Stimulated activated CD8-positive, alpha-beta memory T cell treated with anti-CD3 and anti-CD28 coated beads, Interleukin-4, amount 100 ng/mL, for 24 hours (primary cell): ENCODE measurements around the gene LCTL.
"Not testable (repeated sequence)": the region's sequence is repeated elsewhere in the genome, so short reads cannot be mapped to it uniquely, and the experiment has no call there.

ENCODE experiments used
- DNase-seq: peaks from one replicate; pipeline ENCODE4 v3.0.0-alpha.2; 2020; ENCODE audit warnings: low read depth

The LCTL gene

DNA sequence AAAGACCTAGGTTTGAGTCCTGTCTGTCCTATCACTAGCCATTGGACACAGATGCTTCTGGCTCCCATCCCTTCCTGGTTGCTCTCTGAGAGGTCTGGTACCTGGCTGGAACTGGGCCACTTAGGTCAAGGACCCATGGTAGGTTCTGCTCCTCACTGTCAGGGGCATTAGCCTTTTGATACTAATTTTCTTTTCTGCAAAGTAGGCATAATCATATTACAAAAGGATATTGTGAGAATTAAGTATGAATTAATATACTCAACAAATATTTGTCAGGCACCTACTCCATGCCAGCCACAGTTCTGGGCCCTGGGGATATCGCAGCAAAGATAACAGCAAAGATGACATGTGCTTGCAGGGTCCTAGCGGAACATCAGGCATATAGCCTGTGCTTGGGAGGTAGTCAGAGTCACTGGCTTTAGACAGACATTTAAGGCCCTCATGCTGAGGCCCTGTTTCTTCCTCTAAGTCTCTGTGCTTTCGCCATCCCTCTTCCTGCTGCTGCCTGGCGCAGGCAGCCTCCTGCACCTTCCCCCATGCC lies 25.6 kb upstream of the LCTL start:
- DNase-seq: no peak

DNA sequence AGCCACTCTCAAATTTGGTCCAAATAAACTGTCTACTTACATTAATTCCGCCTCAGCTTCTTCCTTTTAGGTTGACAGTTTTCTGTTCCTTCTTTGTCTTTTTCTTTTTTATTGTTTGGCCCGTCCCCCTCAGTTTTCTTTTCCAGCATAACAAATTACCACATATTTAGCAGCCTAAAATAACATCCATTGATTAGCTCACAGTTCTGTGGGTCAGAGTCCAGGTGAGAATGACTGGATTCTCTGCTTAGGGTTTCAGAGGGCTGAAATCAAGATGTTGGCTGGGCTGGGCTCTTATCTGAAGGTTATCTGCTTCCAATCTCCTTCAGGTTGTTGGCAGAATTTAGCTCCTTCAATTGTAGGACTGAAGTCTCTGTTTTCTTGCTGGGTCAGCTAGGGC lies 24.6 kb upstream of the LCTL start:
- no peak for DNase-seq

GRCh38 chr15:66589429-66589828 lies 23.6 kb upstream of the LCTL start:
- not testable (repeated sequence) for DNase-seq

GRCh38 chr15:66588971-66589370 lies 23.2 kb upstream of the LCTL start:
- no peak for DNase-seq

GRCh38 chr15:66588537-66588936 lies 22.7 kb upstream of the LCTL start:
- no peak for DNase-seq

- DNase-seq: no peak
Measured at GRCh38 chr15:66587749-66588148, 22.0 kb upstream of the LCTL start.

- DNase-seq: no peak
Measured at GRCh38 chr15:66587020-66587419, 21.2 kb upstream of the LCTL start.

DNA sequence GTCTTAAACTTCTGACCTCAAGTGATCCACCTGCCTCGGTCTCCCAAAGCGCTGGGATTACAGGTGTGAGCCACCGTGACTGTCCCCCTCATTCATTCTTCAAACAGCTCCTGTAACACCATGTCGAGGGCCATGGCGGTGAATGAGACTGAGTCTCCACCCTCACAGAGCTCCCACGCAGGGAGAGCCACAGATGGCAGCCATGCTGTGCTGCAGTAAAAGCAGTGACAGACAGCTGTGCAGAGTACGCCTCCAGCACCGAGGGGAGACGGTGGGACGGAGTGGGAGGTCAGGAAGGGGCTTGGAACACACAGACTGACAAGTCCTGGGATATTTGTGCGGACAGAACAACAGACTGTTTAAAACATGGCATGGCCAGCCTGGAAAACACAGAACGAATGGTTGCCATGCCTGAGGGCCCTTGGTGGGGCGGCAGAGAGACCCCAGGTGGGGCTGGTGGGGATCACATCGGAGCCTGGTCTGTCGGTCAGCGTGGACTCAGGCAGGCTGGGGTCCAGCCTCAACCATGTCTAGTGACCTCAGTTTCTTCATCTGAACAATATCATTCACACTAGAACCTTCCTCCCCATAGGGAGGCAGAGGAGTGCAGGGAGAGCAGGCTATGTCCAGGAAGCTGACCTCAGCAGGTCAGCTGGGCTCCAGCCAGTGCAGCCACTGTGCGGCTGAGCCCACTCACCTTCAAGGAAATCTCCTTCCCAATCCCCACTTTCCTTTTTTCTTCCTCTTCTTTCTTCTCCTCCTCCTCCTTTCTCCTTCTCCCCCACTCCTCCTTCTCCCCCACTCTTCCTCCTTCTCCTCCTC lies 20.6 kb upstream of the LCTL start:
- DNase-seq: no peak

- no peak for DNase-seq
Measured at GRCh38 chr15:66581972-66582537, 16.3 kb upstream of the LCTL start.

DNA sequence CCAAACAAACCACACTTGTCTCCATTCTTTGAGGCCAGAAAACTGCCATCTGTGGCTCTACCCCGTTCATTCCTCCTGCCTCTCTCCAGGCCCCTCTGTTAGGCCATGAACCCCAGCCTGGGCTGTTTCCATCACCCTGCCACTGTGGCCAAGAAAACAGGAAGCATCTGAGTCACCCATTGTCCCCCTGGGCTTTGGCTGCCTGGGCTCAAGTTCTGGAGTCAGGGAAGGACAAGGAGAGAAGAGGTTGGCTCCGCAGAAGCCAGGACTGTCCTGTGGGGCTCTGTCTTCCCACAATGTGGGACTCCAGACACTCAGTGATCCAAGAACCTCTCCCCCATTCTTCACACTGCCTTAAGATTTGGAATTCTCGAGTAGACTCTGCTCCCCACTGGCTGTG lies 14.8 kb upstream of the LCTL start:
- DNase-seq: no peak

GRCh38 chr15:66578286-66578875 lies 12.6 kb upstream of the LCTL start:
- DNase-seq: no peak

DNA sequence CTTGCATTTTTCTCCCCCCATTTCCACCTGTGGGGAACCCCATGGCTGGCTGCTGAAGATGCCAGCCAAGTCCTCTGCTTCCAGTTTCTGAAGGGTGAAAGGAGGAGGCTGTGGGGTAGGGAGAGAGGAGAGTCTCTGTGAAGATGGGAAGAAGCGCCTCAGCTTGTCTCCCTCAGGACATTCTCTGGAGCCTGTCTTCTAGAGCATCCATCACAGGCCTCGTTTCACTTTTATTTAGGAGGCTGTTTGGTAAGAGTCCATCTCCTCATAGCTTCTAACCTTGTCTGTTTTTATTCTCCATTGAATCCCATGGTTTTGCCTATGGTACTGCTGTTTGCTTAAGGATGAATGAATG lies 8.8 kb upstream of the LCTL start:
- DNase-seq: no peak

GRCh38 chr15:66573719-66574595 lies 8.2 kb upstream of the LCTL start:
- DNase-seq: no peak

DNA sequence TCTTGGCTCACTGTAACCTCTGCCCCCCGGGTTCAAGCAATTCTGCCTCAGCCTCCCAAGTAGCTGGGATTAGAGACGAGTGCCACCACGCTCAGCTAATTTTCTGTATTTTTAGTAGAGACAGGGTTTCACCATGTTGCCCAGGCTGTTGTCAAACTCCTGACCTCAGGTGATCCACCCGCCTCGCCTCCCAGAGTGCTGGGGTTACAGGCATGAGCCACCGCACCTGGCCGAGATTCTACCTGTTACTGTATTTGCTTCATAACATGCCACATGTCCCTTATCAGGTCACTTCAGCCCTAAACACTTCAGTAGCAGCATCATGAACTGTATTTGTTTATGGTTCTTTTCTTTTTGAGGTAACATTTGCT lies 7.5 kb upstream of the LCTL start:
- no peak for DNase-seq

GRCh38 chr15:66572146-66572545 lies 6.3 kb upstream of the LCTL start:
- no peak for DNase-seq

- no peak for DNase-seq
Measured at GRCh38 chr15:66570842-66571478, 5.2 kb upstream of the LCTL start.

GRCh38 chr15:66570327-66570726 lies 4.5 kb upstream of the LCTL start:
- DNase-seq: no peak

DNA sequence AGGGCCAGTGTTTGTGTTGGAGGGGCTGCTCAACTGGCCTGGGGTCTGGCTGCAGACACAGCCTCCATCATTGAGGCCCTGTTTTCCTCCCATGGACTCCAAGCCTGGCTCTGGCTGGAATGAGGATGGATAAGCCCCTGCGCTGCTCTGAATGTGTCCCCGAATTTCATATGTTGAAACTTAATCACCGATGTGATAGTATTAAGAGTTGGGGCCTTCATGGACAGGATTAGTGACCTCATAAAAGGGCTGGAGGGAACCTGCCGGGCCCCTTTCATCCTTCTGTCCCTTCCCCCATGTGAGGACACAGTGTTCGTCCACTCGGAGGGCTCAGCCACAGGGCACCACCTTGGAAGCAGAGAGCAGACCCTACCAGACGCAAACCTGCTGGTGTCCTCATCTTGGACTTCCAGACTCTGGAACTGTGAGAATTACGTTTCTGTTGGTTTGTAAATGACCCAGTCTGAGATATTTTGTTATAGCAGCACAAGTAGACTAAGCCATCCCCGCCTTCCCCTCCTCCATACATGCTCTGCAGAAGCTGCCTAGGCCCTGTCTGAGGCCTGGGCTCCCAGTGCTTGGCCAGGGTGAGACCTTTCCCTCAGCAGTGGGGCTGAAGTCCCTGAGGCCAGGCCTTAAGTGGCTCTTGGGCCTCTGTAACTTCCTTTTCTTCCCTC lies 3.8 kb upstream of the LCTL start:
- DNase-seq: no peak

DNA sequence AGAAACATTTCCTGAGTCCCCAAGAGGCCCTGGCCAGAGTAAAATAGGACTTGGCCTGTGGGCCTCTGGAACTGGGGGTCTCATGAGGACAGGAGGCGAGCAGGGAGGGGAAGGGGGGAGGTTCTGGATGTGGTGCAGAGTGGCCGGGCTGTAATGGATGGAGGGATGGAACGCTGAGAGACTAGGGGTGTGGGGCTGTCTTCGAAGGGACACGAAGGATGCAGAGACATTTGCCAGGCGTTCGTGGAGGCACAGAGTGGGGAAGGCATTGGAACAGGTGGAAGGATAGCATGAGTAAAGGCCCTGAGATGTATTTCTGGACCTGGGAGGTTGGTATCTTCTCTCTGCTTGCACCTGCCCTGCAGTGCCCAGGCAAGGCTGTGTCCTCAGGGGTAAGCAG lies 2.1 kb upstream of the LCTL start:
- no peak for DNase-seq

DNA sequence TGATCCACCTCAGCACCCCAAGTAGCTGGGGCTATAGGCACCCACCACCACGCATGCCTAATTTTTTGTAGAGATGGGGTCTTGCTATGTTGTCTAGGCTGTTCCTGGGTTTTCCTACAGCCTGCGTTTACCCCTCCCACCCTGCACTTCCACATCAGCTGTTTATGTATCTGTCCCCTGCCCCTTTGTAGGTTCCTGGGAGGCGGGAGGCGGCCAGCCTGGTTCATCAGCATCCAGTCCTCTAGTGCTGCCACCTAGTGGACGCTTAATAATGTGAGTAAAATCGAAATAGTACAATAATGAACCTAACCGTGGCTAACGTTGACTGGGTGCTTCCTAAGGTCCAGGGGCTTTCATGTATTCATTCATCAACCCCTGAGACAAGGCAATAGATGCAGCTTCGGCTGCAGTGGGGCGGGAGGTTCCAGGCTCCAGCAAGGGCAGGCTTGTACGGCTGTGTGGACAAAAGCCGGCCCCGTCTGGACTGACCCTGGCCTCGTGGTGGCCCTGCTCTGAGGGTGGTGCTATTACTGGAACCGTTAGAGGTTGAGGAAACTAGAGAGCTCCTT lies 1.2 kb upstream of the LCTL start:
- DNase-seq: peak; percentile 11

DNA sequence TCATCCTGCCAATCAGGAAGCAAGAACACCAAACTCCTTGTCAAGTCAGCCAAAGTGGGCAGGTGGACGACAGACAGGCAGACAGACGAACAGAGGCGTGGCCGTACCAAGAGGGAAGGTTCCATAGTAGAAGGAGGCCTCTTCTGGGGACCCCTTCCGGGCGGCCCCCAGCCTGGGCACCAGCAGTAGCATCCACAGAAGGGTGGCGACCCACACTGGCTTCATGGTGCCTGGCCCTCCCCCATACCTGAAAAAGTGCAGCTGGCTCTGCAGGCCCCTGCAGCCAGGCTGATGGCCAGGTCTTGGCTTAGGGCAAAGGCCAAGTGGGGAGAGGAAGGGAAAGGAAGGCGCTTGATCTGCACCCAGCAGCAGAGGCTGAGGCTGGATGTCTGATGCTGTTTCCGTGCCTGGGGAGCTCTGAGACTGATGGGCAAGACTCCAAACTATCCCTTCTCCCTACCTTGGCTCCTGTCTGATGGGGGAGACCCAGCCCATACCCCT lies 607 bp downstream of the LCTL start:
- no peak for DNase-seq
